Measurements from ENCODE around the gene MAN1C1. TPM values are rescaled to one million over a fixed set of nuclear protein-coding genes. Genes with fewer than 3 reads are reported as not detected.

Gene MAN1C1
- total and polyA plus RNA-seq, 9 of the 15 experiments (the other 6 are each of a cell fraction or from before 2014, with no cell fraction given) = 0.04 to 0.44 (median 0.10) TPM; not detected in 3

DNA sequence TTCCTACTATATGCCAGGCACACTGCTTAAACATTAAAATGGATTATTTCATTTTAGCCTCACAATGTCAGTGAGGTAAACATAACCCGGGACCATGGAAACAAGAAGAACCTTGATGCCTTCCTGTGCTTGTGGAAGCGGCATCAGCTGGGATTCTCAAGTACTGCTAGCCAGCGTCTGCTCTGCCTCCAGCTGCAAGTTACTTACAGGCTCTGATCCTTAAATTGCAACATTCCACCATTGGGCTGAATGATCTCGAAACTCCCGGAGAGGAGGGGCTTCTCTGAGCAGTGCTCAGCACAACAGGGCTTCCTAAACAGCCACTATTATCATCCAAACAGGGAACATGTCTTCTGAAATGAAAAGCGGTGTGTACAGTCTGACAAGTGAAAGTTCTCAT lies 6.7 kb upstream of the MAN1C1 start:
- ChIA-PET POLR2A (interaction anchor here (0.6 to 1.0 kb wide), 3 partner anchors 67 to 198 kb away, joined by 3 read pairs; partner anchors contain the start of gene LDLRAP1), CTCF (ENCODE audit: low intra/inter-chr PET ratio) (interaction anchor here (1.2 to 3.1 kb wide), 3 partner anchors 84 to 201 kb away, joined by 5 to 15 read pairs (median 14); no protein-coding TSS in a partner anchor)
- Histone ChIP-seq H4K20me1 (replicated peaks; ENCODE audit: control insufficient read depth, insufficient read depth, low read length) (no peaks in the 10 kb centered on the region), H3K36me3 (ENCODE audit: control insufficient read depth, insufficient read depth, low read length) (no peaks in the 10 kb centered on the region), H3K9me3 (replicated peaks; ENCODE audit: control insufficient read depth, insufficient read depth, low read depth, low read length) (no peaks in the 10 kb centered on the region), H3K79me2 (ENCODE audit: control insufficient read depth, insufficient read depth, low read length) (no peaks in the 10 kb centered on the region), H3K4me3 (no peak overlapping the region), H3K27ac (ENCODE audit: extremely low read depth, low read depth, low read length) (no peak overlapping the region), H3K4me1 (replicated peaks in 1 of 2; ENCODE audit: control insufficient read depth in 2 of 2, insufficient read depth in 2 of 2, low read length in 2 of 2) (peaks cover 2 to 3% of the 10 kb centered on the region in 2 experiments; a peak in 2 of 5 replicates), H2AFZ (ENCODE audit: low read depth, low read length) (no peak overlapping the region), H3K9me1 (ENCODE audit: control insufficient read depth, insufficient read depth, low read length) (no peaks in the 10 kb centered on the region), H3K27me3 (ENCODE audit: control insufficient read depth in 2 of 2, insufficient read depth in 2 of 2, low read length in 2 of 2) (peaks cover 14 to 35% of the 10 kb centered on the region in 2 experiments), H3K4me2 (ENCODE audit: insufficient read depth, low read length) (no peak overlapping the region), H3K9ac (ENCODE audit: insufficient read depth in 1 of 2, low read depth in 2 of 2, low read length in 2 of 2) (no peak overlapping the region)
- WGBS (ENCODE audit: insufficient coverage, low coverage, missing lambda C conversion rate) = 6% methylated on average over 6 of the region's 6 CpGs
- no peak for FAIRE-seq
- in situ Hi-C loops (cut with MboI) (loop anchor here (5.0 to 10.0 kb wide), 2 partner anchors 187 to 395 kb away; no protein-coding TSS in a partner anchor), intact Hi-C loops (cut with micrococcal nuclease) (loop anchor here (2.0 kb wide), 2 partner anchors 85 to 201 kb away; no protein-coding TSS in a partner anchor)
- ATAC-seq = no peak
- BruUV-seq (replicated peaks) = no TSS peak
- TF ChIP-seq, protein P1, sequence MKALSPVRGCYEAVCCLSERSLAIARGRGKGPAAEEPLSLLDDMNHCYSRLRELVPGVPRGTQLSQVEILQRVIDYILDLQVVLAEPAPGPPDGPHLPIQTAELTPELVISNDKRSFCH (CRISPR knock-in tag; IDR thresholded peaks at IDR 0.05) = no peak
- TF ChIP-seq, protein P1 (tag; IDR thresholded peaks at IDR 0.05) = peak; percentile 22; the same call in 1 of the 2 replicates
- TF ChIP-seq BDP1 (IDR thresholded peaks at IDR 0.05; ENCODE audit: insufficient read depth, insufficient read length) (no peak), ZNF184 (CRISPR knock-in tag; IDR thresholded peaks at IDR 0.05) (no peak), CEBPB (tag; IDR thresholded peaks at IDR 0.05) (peak; percentile 34; the same call in 1 of the 2 replicates)
- peak in 1 of 4 experiments; percentile 9 for DNase-seq (ENCODE audit: extremely low read depth in 1 of 4, low spot score in 3 of 4)
